Fibroblast of skin of right quadriceps (primary cell): ENCODE results near the gene PLCL2.

ENCODE experiments used
- DNase-seq: peaks from one replicate; pipeline ENCODE4 v3.0.0-alpha.2; 2013

PLCL2 gene

DNA sequence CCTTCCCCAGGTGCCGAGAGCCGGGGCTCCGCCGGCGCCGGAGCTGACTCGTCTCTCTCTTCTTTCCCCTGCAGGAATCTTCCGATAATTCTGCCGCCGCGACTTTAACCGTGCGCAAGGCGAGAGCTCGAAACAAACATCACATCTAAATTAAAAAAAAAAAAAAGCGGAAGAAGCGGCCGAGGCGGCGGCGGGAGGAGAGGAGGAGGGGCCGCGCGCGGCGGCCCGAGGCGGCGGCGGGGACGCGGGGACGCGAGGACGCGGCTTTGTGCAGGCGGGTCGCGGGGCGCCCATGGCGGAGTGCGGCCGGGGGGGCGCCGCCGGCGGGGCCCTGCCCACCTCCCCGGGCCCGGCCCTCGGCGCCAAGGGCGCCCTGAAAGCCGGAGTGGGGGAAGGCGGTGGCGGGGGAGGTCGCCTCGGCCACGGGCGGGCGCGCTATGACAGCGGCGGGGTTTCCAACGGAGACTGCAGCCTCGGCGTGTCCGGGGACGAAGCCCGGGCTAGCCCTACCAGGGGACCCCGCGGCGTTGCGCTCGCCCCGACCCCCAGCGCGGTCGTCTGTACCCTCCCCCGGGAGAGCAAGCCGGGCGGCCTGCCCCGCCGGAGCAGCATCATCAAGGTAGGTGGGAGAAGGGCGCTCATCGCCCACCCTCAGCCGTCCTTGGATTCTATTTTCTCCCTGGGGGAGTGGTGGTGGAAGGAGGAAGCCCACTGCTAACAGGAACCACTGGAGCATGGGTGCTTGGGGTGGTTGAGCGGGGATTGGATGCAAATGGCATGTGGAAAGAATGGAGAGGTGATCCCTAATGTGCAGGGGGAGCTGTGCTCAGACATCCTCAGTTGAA is at the start of gene PLCL2:
TSS of gene PLCL2 (plus strand) at position 208 of the 845 bp plus-strand sequence. CDS start at position 293, 85 bp downstream.
- peak; percentile 63 for DNase-seq

DNA sequence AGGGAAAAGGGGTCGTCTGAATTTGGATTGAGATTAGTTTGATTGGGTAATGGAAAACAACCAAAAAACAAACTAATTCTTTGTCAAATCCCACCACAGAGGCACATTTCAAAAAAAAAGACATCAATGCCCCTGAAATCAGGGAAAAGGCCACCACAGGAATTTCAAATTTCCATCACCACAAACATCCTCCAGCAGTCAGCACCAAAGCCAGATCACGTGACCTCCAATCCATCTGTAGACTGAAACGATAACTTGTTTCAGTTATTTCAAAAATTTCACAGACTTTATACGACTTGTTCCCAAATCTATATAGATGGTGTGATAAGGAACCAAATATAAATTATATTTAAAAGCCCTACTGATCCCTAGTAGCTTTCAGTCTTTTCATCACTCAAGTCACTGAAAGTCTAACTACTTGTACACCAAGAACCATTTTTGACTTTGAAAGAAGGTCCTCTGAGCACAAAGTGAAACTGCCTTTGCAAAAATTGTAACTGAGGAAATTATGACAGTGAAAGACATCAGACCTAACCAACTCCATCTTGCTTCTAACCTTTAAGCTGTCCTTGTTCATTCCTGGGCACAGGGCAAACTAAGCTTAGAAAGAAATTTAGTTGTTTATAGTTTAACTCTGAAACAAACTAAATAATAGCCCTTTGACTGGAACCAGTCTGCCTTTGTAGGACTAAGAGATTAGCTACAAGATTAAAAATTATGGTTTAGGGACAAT is 48.1 kb upstream of the PLCL2 start:
- DNase-seq: peak; percentile 19

DNA sequence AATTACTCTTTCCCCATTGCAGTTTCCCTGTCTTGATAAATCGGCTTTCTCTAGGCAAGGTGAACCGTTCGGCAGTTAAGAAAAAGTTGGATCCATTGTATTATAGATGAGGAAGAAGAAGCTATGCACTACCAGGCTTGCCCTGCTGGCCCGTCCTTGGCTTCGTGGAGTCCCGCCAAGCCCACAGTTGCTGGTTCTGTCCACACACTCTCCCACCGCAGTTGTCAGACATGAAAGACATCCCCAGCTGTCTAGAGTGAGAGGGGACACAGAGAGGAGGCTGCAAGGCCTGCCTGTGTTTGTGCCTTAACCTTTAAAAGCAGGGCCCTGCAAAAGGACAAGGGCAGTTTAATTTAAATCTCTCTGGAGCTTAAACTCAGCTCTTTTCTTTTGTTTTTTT is 47.2 kb upstream of the PLCL2 start:
- no peak for DNase-seq

DNA sequence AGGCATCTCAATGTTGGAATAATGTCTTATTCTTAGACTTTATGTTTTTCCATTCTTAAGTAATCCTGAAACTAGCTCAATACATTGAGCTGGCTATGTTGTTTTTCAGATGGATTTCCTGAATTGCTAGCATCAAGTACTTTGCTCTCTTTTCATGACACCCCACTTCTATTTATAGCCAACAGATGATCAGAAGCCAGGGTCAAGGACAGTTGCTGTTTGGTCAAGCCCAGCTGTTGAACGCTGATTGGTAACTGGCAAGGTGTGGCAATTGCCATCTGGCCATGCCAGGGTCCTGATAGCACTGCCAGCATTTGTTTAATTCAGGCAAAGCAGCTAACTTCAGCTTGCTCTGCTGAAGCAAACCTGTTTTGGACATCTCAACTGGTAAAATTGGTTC is 46.2 kb upstream of the PLCL2 start:
- no peak for DNase-seq

DNA sequence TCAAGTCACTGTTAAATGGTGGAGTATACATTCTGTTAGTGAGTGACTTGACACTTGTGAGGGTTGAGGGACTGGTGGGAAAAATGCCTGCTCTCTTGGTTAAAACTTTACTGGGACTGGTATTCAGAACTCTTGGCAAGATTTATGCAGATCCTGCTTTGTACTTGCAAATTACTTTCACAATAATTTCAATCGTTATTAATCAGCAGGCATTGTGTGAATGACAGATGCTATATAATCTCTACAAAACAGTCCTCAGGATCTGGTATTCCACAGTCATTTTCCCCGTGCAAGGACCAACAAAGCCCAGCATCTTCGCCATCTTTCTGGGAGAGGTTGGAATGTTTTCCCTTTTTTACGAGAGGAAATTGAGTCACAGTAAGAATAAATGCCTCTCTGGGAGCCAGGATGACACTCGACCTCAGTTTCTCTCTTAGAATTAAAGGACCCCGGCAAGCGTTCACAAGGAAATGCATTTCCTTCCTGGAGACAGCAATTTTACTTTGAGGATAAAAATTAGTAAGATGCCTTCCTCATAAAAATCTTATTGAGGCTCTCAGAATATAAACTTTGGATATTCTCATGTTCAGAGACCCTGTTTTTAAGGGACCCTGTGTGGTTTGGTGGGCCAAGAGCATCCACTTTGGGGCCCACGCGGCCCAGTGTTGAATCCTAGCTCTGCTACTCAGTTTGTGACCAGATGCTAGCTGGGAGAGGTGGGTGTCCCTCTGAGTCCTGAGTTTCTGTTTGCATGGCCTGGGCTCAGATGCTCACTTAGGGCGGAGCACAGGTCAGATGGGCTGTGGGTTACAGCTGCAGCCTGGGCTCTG is 45.3 kb upstream of the PLCL2 start:
- no peak for DNase-seq

DNA sequence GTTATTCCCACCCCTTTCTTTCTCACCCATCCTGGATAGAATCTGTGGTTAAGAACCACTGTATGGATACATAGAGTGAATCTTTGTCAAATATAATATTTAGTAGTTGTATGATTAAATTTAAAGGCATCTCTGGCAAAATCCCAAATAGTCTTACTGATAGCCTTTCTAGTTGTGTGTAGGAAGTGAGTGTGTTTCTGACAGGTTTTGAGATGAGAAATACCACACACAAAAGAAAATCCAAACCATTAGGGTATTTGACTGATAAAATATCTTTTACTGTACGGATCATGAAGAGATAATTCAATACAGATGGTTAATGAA is 44.7 kb upstream of the PLCL2 start:
- peak; percentile 26 for DNase-seq

DNA sequence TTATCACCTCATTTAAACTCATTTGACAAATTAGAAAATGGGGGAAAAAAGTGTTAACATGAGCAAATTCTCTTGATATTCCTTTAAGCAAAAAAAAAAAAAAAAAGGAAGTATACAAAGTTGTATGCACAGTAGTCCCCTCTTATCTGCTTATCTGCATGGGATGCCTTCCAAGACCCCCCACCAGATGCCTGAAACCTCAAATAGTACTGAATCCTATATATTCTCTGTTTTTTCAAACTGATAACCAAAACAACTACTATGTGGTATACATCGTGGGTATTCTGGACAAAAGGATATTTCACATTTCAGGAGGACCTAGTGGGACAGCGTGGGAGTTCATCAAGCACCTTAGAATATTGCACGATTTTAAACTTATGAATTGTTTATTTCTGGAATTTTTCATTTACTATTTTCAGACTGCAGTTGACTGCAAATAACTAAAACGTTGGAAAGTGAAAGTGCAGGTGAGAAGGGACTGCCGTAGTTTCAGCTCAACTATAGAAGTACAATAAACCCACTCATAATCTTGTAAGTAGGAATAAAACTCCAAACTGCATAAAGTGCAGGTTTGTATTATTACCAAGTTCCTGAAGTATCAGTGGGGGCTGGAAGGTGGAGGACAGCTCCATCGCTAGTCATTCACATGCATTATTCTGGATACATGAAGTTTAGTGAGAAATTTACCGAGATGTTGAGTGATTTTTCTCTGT is 43.6 kb upstream of the PLCL2 start:
- DNase-seq: no peak

DNA sequence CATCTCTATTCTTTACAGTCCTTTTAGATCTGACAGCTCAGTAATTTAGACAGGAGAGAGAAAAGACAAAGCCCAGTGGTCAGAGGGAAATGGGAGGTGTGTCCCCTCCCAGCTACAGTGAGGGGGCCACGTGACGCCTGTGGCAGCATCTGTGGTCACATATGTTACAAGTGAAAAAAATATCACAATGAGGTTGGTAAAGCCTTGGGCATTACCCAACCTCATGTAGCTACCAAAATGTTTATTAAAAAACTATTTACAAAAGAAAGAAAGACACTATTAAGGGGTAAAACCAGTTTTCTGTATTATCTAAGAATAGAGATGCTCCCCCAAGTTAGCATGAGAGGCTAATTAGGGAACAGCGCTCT is 42.9 kb upstream of the PLCL2 start:
- DNase-seq: no peak

DNA sequence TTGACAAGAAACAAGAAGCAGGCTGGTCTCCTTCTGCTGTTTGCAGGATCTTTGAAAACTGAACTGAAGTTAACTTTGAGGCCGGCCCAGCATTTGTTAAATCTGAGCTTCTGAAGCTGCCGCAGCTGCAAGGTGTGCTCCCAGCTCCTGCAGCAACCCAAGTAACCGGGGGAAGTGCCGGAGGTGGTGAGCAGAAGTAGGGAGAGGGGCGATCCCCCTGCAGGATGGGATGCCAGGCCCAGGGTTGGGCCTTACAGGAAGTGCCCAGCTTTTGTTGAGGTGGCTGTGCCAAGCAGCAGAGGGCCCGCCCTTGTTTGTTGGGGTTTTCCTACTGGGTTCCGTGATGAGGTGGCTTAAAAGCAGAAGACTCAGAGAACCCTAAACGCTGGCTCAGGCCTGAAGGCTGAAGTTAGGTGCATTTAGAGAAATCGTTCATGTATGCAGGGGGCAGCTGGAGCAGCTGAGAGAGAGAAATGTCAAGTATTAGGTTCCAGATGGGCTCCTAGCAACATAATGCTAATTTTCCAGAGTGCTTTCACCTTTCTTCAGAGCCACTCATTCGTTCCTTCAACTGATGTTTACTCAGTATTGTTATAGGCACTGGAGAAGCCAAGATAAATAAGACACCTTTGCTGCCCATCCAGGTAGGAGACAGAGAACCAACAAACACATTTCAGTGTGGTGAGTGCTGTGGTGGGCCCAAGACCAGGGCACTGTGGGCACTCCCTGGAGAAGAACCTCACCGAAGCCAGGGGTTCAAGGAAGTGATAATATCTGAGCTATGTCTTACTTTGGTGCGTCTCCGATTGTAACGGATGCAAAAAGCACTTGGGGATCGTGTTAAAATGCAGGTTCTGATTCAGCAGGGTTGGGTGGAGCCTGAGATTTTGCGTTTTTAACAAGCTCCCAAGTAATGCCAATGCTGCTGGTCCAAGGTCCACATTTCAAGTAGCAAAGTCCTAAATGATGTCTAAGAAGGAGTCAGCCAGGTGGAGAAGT is 42.2 kb upstream of the PLCL2 start:
- no peak for DNase-seq

DNA sequence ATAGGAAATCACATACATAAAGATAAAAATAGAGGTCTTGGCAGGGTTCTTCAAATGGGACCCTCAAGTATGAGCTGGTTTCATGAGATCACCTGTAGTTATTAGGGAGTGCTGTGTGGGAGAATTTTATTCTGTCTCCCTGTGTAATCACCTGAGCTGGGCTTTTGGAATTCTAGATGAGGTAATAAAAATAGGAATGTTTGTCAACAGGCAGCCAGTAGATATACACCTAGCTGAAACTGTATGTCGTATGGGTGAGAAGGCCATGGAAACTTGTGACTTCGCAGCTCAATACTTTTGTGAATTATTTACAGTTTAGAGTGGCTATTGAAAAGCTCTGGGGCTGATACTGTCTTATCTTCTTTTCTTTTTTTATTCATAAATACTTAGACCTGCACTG is 40.5 kb upstream of the PLCL2 start:
- no peak for DNase-seq

DNA sequence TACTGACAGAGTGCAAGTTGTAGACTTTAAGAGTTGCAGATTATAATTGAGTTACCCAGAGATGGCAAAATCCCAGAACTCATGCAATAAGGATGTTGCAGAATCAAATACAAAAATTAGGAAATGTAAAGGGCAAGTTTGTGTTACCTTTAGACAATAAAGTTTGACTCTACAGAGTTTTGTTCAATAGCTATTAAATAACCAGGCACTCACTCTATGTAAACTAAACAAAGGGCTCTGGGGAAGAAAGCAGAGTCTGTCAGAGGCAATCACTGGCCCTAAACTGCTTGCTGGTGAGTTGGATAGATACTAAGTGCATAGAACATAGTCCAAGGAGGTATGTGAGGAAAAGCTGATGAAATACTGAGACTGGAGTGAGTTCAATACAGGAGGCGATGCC is 40.0 kb upstream of the PLCL2 start:
- no peak for DNase-seq

DNA sequence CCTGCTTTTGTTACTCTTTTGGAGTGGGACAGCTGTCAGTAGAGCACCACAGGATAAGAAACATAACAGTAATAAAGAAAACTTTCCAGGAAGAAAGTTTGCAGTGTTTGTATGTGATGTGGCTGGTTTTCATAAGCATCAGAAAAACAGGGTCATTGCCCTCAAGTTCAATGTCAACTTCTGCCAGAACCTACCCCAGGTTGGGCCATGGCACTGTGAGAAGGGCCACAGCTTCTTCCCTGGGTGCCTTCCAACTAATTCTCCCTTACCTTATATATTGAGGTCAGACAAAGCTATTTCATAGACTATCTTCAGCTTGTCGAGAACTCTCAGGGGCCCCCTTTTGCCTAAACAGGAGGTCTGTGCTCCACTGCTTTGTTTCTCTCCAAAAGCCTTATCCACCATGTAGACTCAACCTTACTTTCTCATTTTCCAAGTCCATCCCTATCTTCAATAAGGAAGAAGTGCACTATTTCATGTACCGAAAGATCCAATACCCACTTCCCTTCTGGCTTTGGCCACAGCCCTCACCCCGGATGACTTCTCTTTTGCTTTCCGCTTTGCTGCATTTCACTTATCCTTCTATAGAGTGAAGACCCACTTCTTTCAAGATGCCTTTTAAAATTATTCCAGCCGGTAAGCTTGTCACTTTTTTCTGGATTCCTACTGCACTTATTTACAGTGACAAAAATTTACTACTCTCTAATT is 38.2 kb upstream of the PLCL2 start:
- no peak for DNase-seq

DNA sequence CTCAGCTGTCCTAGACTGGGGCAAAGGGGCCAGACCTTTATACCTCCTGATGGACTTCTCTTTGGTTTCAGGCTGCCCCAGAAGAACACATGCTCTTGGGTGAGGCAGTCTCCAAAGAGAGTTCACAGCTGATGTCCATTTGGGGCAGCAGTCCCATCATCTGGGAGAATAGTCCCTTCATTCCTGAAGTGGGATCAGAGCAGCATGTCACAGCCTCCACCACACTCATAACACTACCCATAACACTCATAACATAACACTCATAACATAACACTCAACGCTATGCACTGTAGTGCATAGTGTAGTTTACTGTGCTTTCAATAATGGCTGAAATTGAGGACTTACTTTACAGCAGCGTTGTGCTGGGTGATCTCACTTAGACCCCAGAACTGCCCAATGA is 36.7 kb upstream of the PLCL2 start:
- DNase-seq: no peak

DNA sequence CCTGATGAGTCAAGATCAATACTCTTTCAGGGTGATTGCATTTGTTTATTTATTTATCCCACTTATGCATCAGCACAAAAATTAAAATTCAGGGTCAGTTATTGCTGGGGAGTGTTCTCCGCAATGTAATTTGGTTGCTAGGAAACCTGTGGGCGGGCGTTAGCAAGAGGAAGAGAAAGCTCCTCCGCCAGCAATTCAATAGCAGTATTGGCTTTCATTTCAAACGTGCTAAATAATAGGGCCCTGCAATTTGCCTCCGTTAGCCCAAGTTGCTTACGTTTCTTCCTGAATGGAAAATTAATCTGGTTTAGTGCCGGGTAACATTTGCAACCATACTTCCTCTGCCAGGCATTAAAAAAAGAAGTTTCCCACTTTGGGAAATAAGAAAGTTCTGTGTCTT is 35.5 kb upstream of the PLCL2 start:
- DNase-seq: peak; percentile 12

DNA sequence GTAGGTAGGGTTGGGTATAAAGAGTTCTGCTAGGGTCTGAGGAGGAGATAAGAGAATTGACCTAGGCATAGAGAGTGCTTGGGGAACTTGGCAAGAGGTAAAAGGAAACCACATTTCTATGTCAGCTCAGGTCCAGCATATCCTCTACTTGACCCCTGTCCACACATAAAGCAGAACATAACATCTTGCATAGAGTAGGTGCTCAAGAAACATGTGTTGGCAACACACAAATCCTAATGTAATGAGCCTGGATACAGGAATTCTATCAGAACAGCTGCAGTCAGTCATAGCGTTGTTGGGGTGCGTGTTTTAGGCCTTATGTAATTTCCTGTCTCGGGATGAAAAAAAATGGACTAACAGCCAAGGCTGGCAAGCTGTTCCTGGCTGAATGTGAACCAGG is 35.0 kb upstream of the PLCL2 start:
- peak; percentile 71 for DNase-seq

DNA sequence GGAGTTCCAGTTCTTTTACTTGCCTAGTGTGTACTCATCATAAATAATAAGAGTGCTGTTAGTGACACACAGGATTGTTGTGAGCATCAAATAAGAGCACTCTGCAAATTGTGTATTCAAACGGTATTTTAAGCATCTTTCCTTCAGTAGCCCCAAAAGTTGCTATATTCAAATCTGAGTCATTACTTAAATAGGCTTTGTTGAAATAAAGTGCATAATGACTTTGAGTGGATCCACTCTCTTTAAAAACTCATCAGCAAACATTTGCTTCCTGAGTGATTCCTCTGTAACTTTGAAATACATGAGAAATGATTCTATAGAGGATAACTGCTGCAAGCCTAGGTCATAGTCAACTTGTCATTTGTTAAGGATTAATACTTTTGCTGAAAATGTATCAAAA is 29.3 kb upstream of the PLCL2 start:
- DNase-seq: no peak

DNA sequence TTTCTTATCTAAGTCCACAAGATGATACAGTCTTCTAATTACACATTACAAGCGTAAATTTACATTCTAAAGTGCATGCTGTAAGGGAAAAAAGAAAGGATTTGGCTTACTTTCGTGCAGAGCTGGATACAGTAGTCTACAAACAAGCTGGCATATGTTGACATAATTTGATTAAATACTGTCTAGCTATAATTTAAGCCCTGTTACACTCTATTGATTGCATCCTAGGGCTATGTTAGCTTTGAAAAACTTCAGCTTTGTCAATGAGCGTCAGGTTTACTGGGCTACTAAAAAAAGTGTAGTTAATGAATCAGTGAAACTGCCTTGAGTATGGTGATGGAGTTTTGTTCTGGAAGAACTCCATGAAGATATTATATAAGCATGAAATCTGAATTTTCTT is 24.5 kb upstream of the PLCL2 start:
- DNase-seq: no peak

DNA sequence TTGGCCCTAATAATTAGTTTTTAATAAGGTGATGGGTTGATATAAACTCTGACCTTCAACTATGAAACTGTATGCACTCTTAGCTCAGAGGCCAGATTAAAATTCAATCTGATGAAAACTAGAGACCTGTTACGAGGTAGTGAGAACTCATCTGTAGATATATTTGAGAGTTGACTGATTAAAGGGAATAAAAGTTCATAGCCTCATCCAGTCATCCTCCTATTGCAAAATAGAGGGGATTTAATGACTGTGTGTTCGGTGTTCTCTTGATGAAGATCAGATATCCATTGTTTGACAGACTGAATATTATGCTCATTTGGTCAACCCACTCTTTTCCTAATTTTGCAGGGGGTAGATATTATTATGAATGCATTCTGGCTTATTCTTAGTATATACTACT is 23.3 kb upstream of the PLCL2 start:
- DNase-seq: no peak

DNA sequence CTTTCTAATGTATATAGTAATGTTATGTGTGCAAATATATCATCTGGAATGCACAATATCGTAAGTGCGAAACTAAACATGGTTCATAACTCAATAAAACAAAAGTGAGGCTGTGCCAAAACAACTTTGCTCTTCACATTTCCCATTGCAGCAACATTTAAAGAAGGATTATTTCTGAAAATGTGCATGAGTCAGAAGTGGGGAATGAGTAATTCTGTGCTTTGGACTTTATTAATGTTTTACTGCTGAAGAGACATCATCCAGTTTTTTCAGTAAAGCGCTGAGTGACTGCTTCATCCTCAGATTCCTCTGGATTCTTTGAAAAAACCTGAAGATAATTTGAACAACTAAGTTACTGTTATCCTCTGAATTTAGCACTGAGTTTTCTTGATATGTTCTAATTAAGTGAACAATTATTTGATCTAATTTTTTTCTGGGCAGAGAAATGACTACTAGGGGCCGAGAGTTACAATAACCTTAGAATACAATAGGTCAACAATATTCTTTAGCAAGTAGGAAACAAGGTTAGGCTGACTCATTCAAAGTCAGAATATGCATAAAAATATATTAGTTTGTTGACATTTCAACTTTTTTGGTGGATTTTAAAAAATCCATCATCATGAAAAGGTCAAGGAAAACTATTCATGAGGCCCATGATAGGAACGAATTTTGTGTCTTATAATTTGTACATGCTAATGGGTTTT is 20.0 kb upstream of the PLCL2 start:
- peak; percentile 88 for DNase-seq

DNA sequence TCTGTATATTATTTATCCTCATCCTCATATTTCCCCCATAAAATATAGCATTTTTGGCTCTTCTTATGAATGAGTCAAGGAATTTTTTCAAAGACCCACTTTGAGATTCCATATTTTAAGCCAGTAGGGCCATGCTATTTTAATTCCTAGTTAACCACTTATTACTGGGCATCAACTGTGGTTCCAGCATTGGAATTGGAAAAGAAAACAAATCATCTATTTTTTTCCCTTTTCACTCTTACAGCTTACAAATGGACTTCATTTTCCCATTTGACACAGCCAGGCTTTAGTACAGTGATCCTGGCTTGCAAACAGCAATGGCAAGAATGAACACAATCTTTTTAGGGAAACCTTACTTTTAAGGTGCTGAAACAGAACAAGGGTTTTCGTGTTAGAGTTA is 19.4 kb upstream of the PLCL2 start:
- DNase-seq: peak; percentile 74
